Loucy (cell line): Measurements from ENCODE around the gene HGFAC.

Experiments used
- EZH2phosphoT487 ChIP-seq: fragments of 200-600 bp; IDR thresholded peaks from 2 replicates; pipeline ENCODE4 v1.6.1; 2018; ENCODE audit warnings: antibody characterized with exemption, mild to moderate bottlenecking, moderate library complexity, borderline replicate concordance
- TF ChIP-seq, protein P1 (sequence below): fragments of 200-600 bp; sonication (generic); conservative IDR thresholded peaks from 2 replicates; pipeline ENCODE4 v1.5.1; 2014; ENCODE audit warnings: mild to moderate bottlenecking, antibody characterized with exemption, low read length

DNA sequence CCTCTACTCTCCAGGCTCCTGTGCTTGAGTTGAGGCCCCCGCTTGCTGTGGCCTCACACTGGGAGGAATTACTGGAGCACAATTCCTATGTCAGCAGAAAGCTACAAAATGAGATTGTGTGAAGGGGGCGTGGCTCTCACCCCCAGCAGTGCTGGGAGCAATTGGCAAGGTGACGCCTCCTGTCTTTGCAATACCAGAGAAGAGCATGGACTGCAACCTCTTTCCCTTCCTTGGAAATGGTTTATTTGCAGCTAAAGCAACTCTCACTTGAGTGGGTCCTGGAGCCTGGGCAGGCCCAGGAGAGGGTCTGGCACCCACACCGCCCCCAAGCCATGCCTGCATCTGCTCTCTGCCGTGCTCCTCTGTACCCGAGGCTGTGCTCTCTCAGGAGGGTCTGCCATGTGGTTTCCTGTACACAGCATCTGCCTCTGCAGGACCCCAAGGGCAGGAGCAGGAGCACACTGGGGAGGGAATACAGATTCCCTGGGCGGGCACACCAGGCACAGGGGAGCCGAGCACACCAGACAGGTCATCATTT lies 32.9 kb upstream of the HGFAC start:
- TF ChIP-seq, protein P1, sequence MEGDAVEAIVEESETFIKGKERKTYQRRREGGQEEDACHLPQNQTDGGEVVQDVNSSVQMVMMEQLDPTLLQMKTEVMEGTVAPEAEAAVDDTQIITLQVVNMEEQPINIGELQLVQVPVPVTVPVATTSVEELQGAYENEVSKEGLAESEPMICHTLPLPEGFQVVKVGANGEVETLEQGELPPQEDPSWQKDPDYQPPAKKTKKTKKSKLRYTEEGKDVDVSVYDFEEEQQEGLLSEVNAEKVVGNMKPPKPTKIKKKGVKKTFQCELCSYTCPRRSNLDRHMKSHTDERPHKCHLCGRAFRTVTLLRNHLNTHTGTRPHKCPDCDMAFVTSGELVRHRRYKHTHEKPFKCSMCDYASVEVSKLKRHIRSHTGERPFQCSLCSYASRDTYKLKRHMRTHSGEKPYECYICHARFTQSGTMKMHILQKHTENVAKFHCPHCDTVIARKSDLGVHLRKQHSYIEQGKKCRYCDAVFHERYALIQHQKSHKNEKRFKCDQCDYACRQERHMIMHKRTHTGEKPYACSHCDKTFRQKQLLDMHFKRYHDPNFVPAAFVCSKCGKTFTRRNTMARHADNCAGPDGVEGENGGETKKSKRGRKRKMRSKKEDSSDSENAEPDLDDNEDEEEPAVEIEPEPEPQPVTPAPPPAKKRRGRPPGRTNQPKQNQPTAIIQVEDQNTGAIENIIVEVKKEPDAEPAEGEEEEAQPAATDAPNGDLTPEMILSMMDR: no peak
- TF ChIP-seq EZH2phosphoT487: no peak
